Measurements from ENCODE around the gene TMEM174. TPM values are rescaled to one million over a fixed set of nuclear protein-coding genes. Genes with fewer than 3 reads are reported as not detected.
"Not testable (repeated sequence)": the region's sequence is repeated elsewhere in the genome, so short reads cannot be mapped to it uniquely, and the experiment has no call there.

The TMEM174 gene
- total and polyA plus RNA-seq, 2 donors (not counting 1 experiment from before 2014, with no cell fraction given) = not detected

- Histone ChIP-seq H3K27me3 (replicated peaks in 1 of 4; ENCODE audit: control extremely low read depth in 1 of 4, control insufficient read depth in 3 of 4, insufficient read depth in 4 of 4, low read length in 3 of 4) (peaks cover 0 to 15% (median 4%) of the 10 kb centered on the region in 4 experiments), H3K27ac (ENCODE audit: low read length in 2 of 2) (no peak overlapping the region), H3K36me3 (replicated peaks in 1 of 2; ENCODE audit: control extremely low read depth in 1 of 2, control insufficient read depth in 1 of 2, extremely low read depth in 1 of 2, insufficient read depth in 2 of 2, low read length in 1 of 2) (no peaks in the 10 kb centered on the region), H3K4me3 (ENCODE audit: control extremely low read depth in 1 of 5, extremely low read depth in 1 of 5, insufficient read depth in 1 of 5, low read depth in 2 of 5, low read length in 4 of 5) (no peak overlapping the region), H4K20me1 (ENCODE audit: control insufficient read depth, insufficient read depth, low read length, poor library complexity, severe bottlenecking) (no peaks in the 10 kb centered on the region), H2AFZ (ENCODE audit: insufficient read depth, low read depth, low read length, poor library complexity, severe bottlenecking) (no peak overlapping the region), H3K79me2 (ENCODE audit: control insufficient read depth, insufficient read depth, low read length) (no peaks in the 10 kb centered on the region), H3K9ac (ENCODE audit: low read length) (no peak overlapping the region), H3K9me3 (ENCODE audit: control extremely low read depth in 1 of 3, control insufficient read depth in 2 of 3, insufficient read depth in 1 of 3, low read length in 2 of 3) (peaks cover 0 to 12% (median 0%) of the 10 kb centered on the region in 3 donors), H3K4me2 (replicated peaks; ENCODE audit: low read depth, low read length, poor library complexity, severe bottlenecking) (no peak overlapping the region), H3K4me1 (ENCODE audit: control insufficient read depth in 2 of 2, insufficient read depth in 2 of 2, low read length in 2 of 2) (no peaks in the 10 kb centered on the region)
- Mint-ChIP-seq H3K4me1 (peaks cover 3% of the 10 kb centered on the region), H3K27ac (no peak overlapping the region), H3K27me3 (peaks cover 59% of the 10 kb centered on the region), H3K4me3 (no peak overlapping the region), H3K9me3 (ENCODE audit: insufficient read depth) (peaks cover 3% of the 10 kb centered on the region)
- WGBS (ENCODE audit: insufficient coverage) = 90% methylated on average over 5 of the region's 5 CpGs
- DNase-seq (no peak), ATAC-seq (ENCODE audit: low read depth) (no peak)
- ChIA-PET CTCF (no interaction called here), POLR2A (no interaction called here)
- intact Hi-C loops (cut with micrococcal nuclease) = no loop called here
- TF ChIP-seq CTCF (IDR thresholded peaks at IDR 0.05) (no peak), EZH2 (IDR thresholded peaks at IDR 0.05; ENCODE audit: borderline replicate concordance, insufficient read depth, low read depth, low read length, poor library complexity, severe bottlenecking) (no peak)
Measured at GRCh38 chr5:73204733-73205132, 31.7 kb downstream of the TMEM174 start.

GRCh38 chr5:73205305-73205704 lies 32.3 kb downstream of the TMEM174 start:
- Histone ChIP-seq H4K20me1 (ENCODE audit: control insufficient read depth, insufficient read depth, low read length, poor library complexity, severe bottlenecking) (no peaks in the 10 kb centered on the region), H3K4me2 (replicated peaks; ENCODE audit: low read depth, low read length, poor library complexity, severe bottlenecking) (no peak overlapping the region), H3K9ac (ENCODE audit: low read length) (no peak overlapping the region), H3K4me1 (ENCODE audit: control insufficient read depth in 2 of 2, insufficient read depth in 2 of 2, low read length in 2 of 2) (no peaks in the 10 kb centered on the region), H3K27me3 (replicated peaks in 1 of 4; ENCODE audit: control extremely low read depth in 1 of 4, control insufficient read depth in 3 of 4, insufficient read depth in 4 of 4, low read length in 3 of 4) (peaks cover 0 to 15% (median 4%) of the 10 kb centered on the region in 4 experiments), H3K4me3 (ENCODE audit: control extremely low read depth in 1 of 5, extremely low read depth in 1 of 5, insufficient read depth in 1 of 5, low read depth in 2 of 5, low read length in 4 of 5) (no peak overlapping the region), H3K79me2 (ENCODE audit: control insufficient read depth, insufficient read depth, low read length) (no peaks in the 10 kb centered on the region), H3K36me3 (replicated peaks in 1 of 2; ENCODE audit: control extremely low read depth in 1 of 2, control insufficient read depth in 1 of 2, extremely low read depth in 1 of 2, insufficient read depth in 2 of 2, low read length in 1 of 2) (no peaks in the 10 kb centered on the region), H3K9me3 (ENCODE audit: control extremely low read depth in 1 of 3, control insufficient read depth in 2 of 3, insufficient read depth in 1 of 3, low read length in 2 of 3) (peaks cover 0 to 12% (median 0%) of the 10 kb centered on the region in 3 donors), H2AFZ (ENCODE audit: insufficient read depth, low read depth, low read length, poor library complexity, severe bottlenecking) (no peak overlapping the region), H3K27ac (ENCODE audit: low read length in 2 of 2) (no peak overlapping the region)
- peaks cover 60% of the 10 kb centered on the region for H3K27me3 Mint-ChIP-seq
- no peak overlapping the region for H3K4me3 Mint-ChIP-seq
- intact Hi-C loops (cut with micrococcal nuclease) = no loop called here
- ATAC-seq (ENCODE audit: low read depth) = no peak
- ChIA-PET POLR2A (no interaction called here), CTCF (no interaction called here)
- 67% methylated on average over 2 of the region's 3 CpGs for WGBS (ENCODE audit: insufficient coverage)
- TF ChIP-seq CTCF (IDR thresholded peaks at IDR 0.05) (no peak), EZH2 (IDR thresholded peaks at IDR 0.05; ENCODE audit: borderline replicate concordance, insufficient read depth, low read depth, low read length, poor library complexity, severe bottlenecking) (no peak)
- peaks cover 3% of the 10 kb centered on the region for H3K4me1 Mint-ChIP-seq
- no peak for DNase-seq
- H3K27ac Mint-ChIP-seq = no peak overlapping the region
- peaks cover 6% of the 10 kb centered on the region for H3K9me3 Mint-ChIP-seq (ENCODE audit: insufficient read depth)

- POLR2A ChIA-PET = not testable (repeated sequence)
Measured at GRCh38 chr5:73207239-73207638, 34.2 kb downstream of the TMEM174 start.

More at GRCh38 chr5:73207239-73207638, 34.2 kb downstream of the TMEM174 start:
- H3K4me3 ChIP-seq (ENCODE audit: control extremely low read depth in 1 of 5, extremely low read depth in 1 of 5, insufficient read depth in 1 of 5, low read depth in 2 of 5, low read length in 4 of 5); CTCF ChIA-PET; H3K4me2 ChIP-seq (replicated peaks; ENCODE audit: low read depth, low read length, poor library complexity, severe bottlenecking); H3K4me1 Mint-ChIP-seq; H3K79me2 ChIP-seq (ENCODE audit: control insufficient read depth, insufficient read depth, low read length); H3K27ac Mint-ChIP-seq; H3K9ac ChIP-seq (ENCODE audit: low read length); H3K36me3 ChIP-seq (replicated peaks in 1 of 2; ENCODE audit: control extremely low read depth in 1 of 2, control insufficient read depth in 1 of 2, extremely low read depth in 1 of 2, insufficient read depth in 2 of 2, low read length in 1 of 2); H3K27ac ChIP-seq (ENCODE audit: low read length in 2 of 2); H2AFZ ChIP-seq (ENCODE audit: insufficient read depth, low read depth, low read length, poor library complexity, severe bottlenecking); DNase-seq; H4K20me1 ChIP-seq (ENCODE audit: control insufficient read depth, insufficient read depth, low read length, poor library complexity, severe bottlenecking); H3K9me3 ChIP-seq (ENCODE audit: control extremely low read depth in 1 of 3, control insufficient read depth in 2 of 3, insufficient read depth in 1 of 3, low read length in 2 of 3); H3K9me3 Mint-ChIP-seq (ENCODE audit: insufficient read depth); ATAC-seq (ENCODE audit: low read depth); intact Hi-C loops (cut with micrococcal nuclease); H3K4me1 ChIP-seq (ENCODE audit: control insufficient read depth in 2 of 2, insufficient read depth in 2 of 2, low read length in 2 of 2); H3K4me3 Mint-ChIP-seq: not testable (repeated sequence)
- peaks cover 64% of the 10 kb centered on the region for H3K27me3 Mint-ChIP-seq
- peaks cover 0 to 17% (median 4%) of the 10 kb centered on the region in 4 experiments for H3K27me3 ChIP-seq (replicated peaks in 1 of 4; ENCODE audit: control extremely low read depth in 1 of 4, control insufficient read depth in 3 of 4, insufficient read depth in 4 of 4, low read length in 3 of 4)
- 87% methylated on average over 3 of the region's 4 CpGs for WGBS (ENCODE audit: insufficient coverage)

All from B cell (primary cell).